ENCODE measurements around the gene HOXA11.

DNA sequence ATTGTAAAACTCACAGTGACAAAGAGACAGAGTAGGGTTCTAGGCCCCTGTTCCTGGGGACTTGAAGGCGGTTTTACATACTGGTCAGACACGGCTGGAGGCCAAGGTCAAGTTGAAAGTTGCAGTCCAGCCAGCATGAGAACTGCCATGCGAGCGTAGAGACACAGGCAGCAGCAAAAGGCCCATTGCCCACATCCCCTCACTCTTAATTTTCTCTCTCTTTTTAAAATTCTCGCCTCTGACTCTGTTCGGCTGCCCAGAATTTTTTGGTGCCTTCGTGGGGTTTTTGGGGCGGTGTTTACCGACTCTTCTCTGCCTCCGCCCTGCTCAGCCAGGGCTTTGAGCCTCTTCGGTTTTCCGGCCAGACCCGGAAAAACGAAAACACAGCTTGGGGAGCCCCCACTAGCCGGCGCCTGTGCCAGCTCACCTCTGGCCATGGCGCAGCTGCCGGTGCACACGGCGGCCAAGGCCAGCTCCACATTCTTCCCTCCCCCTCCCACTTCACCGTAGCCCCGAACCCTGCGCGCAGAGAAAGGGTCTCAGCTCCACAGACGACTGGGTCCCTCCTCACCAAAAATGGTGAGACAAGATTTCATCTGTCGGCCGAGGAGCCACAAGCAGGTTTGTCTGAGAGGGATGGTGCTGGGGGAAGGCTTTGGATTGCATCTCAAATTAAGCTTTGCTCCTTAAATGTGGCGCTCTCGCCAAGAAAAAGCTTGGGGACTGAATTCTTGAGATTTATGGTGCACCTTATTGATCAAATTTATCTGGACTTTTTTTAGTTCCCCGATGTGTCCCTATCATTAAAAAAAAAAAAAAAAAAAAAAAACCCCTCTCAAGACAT is 17.2 kb upstream of the HOXA11 start:
- TF ChIP-seq POLR2A (IDR thresholded peaks at IDR 0.05; ENCODE audit: extremely low read depth, insufficient read length) (no peak), MYC (IDR thresholded peaks at IDR 0.05; ENCODE audit: low read depth, low read length) (no peak)
- TF ChIP-seq, protein P1, sequence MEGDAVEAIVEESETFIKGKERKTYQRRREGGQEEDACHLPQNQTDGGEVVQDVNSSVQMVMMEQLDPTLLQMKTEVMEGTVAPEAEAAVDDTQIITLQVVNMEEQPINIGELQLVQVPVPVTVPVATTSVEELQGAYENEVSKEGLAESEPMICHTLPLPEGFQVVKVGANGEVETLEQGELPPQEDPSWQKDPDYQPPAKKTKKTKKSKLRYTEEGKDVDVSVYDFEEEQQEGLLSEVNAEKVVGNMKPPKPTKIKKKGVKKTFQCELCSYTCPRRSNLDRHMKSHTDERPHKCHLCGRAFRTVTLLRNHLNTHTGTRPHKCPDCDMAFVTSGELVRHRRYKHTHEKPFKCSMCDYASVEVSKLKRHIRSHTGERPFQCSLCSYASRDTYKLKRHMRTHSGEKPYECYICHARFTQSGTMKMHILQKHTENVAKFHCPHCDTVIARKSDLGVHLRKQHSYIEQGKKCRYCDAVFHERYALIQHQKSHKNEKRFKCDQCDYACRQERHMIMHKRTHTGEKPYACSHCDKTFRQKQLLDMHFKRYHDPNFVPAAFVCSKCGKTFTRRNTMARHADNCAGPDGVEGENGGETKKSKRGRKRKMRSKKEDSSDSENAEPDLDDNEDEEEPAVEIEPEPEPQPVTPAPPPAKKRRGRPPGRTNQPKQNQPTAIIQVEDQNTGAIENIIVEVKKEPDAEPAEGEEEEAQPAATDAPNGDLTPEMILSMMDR (IDR thresholded peaks at IDR 0.05; ENCODE audit: low read depth, low read length) = no peak
